PC-3 (cell line): ENCODE results near the gene PRDM12.

Source experiments
- CTCF ChIP-seq: fragments of 300-600 bp; sonication (generic); conservative IDR thresholded peaks from 2 replicates; pipeline ENCODE4 v1.5.1; 2017; ENCODE audit warnings: antibody characterized with exemption, low read depth, mild to moderate bottlenecking, low read length
- EZH2 ChIP-seq: fragments of 300-600 bp; sonication (generic); IDR thresholded peaks from one replicate; pipeline ENCODE4 v1.6.1; 2017; ENCODE audit warnings: antibody characterized with exemption, mild to moderate bottlenecking, low read length; ENCODE audit not compliant: unreplicated experiment
- EZH2phosphoT487 ChIP-seq: fragments of 300-600 bp; sonication (generic); IDR thresholded peaks from 2 replicates; pipeline ENCODE4 v1.6.1; 2018; ENCODE audit warnings: mild to moderate bottlenecking, antibody characterized with exemption, low read length, borderline replicate concordance

GRCh38 chr9:130666393-130667119 is 2.2 kb downstream of the PRDM12 start:
- TF ChIP-seq CTCF = no peak
- no peak for TF ChIP-seq EZH2
- TF ChIP-seq EZH2phosphoT487 = no peak
